Activated CD8-positive, alpha-beta memory T cell treated with anti-CD3 and anti-CD28 coated beads, Interleukin-2, amount 50 U/mL, for 4 hours (primary cell): ENCODE results near the gene TBKBP1.

Source experiments
- DNase-seq: peaks from one replicate; pipeline ENCODE4 v3.0.0-alpha.2; 2020

The TBKBP1 gene

DNA sequence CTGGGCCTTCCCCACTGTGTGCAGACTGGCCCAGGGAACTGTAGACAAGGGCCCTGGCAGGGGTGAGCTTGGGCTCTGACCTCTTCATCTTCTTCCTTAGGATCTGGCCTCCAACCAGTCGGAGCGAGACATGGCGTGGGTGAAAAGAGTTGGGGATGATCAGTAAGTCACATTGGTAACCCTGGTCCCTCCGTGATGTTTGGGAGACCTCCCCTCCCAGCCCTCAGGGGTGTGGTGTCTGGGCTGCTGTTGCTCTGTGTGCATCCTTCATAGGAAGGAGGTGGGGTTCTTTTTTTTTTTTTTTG lies 5.5 kb downstream of the TBKBP1 start:
- DNase-seq: no peak

DNA sequence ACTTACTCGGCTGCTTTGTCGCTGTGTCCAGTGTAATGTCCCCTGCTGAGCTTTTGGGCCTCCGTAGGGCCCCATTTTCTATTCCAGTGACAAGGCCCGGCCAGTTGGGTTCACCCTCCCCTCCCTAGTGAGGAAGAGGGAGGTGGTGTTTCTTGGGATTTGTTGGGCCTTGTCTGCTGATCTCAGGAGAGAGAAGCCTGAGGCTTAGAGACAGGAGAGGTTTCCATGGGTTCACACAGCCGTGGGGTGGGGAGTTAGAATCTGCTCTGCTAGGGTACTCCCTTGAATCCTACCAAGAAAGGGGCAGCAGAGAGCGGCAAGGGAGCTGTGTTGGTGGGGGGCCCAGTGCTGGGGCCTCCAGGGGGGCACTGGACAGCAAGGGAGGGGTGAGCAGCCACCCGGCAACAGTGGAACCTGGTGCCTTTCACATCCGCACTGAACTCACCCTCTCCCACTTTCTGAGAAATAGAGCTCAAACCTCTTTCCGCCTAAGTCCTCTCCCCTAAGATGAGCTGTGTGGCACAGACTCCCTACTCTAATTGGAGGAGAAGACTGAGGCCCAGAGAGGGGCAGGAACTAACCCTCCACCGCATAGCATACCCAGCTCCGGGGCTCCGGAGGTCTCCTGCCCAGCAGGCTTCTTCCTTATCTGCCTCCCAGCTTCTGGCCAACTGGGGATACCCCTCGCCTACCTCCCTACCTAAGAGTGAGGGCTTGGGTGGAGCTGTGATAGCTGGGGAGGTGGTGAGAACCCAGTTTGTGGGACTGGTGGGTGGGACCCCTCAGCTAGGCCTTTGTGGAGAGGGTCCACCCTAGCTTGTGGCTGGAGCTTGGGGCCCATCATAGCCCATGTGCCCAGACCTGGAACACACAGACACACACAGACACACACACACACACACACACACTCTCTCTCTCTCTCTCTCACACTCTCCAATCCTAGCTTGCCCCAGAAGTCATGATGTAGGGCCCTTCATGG lies 6.8 kb downstream of the TBKBP1 start:
- DNase-seq: no peak

DNA sequence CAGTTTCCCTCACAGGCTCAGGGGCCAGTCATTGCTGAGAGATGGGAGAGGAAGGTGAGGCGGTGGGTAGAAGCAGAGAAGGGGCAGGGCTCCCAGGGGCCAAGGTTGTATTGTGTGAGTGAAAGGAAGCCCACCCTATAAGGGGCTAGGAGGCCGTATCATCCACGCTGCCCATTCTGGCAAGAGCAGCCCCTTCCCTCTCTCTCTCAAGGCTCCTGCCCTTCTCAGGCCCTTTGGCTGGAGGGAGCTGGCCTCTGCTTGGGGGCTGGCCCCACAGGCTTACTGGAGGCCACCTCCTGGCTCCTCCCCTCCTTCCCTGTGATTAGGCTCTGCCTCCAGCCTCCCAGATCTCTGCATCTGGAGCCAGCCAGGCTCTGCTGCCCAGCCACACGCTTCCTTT lies 7.6 kb downstream of the TBKBP1 start:
- no peak for DNase-seq

DNA sequence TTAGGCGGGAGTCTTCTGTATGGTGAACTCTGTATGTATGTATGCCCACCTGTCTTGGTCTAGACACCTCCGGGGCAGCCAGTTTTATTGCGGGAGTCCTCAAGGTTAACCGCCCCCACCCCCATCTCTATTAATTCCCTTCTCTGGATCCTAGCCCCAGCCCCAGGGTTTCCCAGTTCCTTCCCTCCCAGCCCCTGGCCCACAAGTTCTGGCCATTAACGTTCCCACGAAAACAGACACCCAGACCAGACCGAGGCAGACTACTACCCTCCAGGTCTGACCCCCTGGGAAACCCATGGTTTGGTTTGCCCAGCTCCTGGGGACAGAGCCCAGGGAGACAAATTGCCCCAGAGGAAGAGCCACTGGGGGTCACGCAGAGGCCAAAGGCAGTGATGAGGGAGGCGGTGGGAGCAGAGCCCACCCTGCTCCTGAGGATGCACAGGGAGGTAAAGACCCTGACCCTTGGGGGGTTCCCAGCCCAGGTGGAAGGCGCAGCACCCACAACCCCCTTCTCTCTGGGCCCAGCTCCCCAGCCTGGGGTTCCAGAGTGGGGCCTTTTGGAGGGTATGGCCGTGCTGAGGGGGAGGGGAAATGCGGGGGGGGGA lies 8.5 kb downstream of the TBKBP1 start:
- DNase-seq: peak; percentile 18

DNA sequence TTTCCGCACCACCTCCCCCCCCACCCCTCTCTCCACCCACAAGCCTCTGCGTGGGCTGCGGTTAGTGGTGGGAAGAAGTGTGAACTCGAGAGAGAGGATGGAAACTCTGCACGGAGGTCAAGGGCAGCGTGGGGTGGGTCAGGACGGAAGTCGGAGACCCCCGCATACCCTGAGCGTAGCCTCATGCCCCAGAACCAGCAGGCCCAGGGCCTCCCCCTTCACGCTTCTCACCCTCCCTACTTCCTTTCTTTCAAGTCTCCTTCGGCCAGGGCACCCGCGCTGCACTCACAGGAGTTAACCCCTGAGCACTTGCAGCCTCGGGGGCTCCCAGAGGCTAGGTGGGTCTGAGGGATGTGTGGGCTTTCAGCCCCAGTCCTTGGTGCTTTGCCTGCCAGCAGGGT lies 9.2 kb downstream of the TBKBP1 start:
- peak; percentile 69 for DNase-seq

DNA sequence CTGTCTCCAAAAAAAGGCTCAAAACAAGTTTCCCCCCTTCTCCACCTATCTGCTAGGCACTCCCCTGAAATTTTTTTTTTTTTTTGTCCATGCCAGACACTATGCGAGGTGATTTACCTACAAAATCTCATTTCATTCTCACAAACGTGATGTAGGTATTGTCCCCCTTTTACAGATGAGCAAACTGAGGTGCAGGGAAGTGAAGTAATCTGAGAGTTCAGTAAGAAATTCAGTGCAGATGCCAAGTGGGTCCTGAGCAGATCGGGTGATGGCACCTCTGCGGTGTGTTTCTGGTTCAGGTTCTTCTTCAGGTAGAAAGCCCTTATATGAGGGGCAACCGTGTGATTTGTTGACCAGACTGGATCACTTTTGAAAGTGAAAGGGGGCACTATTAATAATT lies 9.7 kb downstream of the TBKBP1 start:
- DNase-seq: no peak

DNA sequence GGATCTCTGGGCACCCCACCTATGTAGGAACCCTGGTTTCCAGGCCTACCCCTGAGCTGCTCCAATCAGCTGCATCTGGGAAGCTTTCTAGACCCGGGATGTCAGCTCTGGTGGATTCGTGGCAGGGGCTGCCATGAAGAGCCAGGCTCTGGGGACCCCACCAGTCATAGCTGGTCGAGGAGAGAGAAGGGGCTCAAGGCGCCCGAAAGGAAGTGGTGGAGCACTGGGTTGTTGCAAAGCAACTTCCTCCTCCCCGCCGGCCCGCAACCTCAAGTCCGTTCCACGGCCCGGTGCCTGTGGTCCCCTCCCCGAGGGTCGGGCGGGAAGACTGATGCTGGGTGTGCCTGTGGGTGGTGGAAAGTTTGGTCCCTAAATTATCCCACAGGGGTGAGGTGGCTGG lies 10.2 kb downstream of the TBKBP1 start:
- DNase-seq: no peak

DNA sequence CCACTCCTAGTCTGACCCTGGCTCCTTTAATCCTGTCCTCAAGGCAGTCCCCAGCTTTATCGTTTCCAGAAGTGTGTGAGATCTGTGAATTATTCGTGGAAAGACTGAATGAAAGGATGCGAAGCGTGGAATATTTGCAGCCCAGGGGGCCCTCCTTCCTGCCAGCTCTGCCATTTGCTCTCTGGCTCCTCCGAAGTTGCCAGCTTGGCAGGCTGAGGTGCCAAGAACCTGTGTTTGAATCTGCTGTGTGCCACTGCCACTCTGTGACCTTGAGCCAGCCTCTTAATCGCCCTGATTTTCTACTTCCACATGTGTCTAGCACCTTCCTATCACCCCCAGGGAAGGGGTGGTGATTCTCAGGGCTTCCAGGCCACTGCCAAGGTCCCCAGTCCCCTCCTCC lies 10.8 kb downstream of the TBKBP1 start:
- peak; percentile 14 for DNase-seq

DNA sequence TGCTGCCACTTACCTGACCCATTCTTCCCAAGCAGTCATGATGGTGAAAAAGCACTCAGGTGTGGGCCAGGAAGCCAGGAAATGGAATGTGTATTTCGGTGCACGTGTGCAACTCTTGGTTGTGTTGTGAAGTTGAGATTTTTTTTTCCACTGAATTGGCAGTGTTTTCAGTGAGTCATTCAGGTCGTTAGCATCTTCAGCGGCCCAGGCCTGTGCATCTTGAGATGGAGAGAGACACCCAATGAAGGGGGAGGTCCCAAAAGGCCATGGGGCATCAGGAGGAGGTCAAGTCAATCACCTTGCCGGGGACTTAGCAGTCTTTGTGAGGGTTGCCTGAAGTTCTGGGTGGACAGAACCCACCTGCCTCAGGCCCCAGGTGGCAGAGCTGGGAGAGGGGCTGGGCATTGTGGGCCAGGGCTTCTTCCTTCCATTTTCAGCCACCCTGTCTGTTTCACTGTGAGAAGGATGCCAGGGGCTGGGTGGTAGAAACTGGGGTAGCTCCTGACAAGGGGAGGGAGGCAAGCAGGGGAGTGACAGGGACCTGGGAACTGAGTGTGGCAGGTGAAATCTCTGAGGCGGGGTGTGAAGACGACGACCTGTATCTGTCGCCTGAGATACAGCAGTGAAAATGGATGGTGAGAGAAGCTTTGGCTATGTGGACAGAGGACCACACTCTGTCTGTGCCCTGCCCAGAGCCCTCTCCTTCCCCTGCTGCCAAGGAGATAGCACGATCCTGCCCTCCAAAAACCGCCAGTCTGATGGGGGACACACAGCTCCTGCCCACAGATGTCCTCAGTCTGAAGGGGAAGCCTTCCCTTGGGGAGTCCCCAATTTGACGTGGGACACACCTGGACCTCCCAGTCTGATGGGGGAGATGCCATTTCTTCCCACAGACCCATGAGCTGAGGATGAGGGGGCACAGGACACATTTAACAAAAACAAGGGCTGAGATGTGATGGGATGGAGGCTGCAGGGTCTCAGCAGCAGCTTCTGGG lies 11.9 kb downstream of the TBKBP1 start:
- peak; percentile 57 for DNase-seq

DNA sequence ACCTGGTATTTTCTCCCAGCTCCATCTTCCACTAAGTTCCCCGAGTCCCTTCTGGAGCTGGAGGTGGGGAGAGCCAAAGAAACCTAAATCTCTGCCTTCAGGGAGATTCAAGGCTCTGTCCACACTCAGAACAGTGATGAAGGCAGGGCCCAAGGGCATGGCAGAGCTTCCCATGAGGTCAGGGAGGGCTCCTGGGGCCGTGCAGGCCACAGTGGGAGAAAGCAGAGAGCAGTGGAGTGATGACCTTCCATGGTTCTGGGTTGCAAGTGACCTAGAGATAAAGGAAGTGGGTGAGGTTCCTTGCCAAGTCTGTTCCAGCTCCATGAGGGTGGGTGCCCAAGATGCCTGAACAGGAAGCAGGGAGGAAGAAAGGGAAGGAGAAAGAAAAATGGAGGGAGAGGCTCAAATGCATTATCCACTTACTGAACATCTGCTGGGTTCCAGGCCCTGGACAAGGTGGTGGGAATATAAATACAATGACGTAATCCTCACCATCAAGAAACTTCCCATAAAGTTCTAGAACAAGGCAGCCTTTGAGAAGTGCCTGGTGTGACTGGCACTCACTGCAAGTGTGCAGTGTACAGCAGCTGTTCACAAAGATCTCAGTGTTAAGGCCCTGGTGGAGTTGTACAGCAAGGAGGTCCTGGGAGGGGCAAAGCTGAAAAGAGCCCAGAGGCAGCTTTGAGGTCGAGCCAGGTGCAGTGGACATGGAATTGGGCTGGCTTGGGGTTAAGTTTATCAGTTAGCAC lies 13.3 kb downstream of the TBKBP1 start:
- peak; percentile 14 for DNase-seq

DNA sequence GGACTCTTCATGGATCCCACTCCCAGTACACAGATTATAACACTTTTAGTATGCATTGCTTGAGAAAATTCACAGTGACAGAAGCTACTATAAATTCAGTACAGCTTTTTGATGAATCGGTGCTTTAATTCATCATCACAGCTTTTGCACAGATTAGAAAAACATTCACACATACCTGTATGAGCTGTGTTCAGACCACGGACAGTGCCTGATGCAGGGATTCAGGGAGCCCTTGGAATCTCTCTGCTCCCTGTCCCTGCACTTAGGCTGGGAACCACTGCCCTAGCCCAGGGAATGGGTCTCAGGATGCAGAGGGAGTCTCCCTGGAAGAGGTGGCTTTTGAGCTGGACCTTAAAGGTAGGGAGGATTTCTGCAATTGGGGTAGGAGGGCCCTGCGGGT lies 13.9 kb downstream of the TBKBP1 start:
- no peak for DNase-seq

DNA sequence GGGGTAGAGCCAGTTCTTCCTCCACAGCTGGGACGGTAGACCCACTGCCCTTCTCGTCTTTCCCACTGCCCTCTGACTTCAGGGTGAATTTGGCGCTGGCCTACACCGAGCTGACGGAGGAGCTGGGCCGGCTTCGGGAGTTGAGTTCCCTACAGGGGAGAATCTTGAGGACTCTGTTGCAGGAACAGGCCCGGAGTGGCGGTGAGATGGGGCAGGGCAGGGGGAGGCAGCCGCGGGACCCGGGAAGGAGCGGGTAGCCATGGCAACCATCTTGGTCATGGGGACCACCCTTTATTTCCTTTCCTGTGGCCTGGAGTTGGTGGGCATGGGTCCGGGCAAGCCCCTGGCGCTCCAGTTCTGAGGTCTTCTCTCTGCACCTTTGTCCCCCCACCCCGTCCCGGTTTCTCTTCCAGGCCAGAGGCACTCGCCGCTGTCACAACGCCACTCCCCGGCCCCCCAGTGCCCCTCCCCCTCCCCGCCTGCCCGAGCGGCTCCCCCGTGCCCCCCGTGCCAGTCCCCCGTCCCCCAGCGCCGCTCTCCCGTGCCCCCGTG lies 14.4 kb downstream of the TBKBP1 start:
- peak; percentile 13 for DNase-seq

DNA sequence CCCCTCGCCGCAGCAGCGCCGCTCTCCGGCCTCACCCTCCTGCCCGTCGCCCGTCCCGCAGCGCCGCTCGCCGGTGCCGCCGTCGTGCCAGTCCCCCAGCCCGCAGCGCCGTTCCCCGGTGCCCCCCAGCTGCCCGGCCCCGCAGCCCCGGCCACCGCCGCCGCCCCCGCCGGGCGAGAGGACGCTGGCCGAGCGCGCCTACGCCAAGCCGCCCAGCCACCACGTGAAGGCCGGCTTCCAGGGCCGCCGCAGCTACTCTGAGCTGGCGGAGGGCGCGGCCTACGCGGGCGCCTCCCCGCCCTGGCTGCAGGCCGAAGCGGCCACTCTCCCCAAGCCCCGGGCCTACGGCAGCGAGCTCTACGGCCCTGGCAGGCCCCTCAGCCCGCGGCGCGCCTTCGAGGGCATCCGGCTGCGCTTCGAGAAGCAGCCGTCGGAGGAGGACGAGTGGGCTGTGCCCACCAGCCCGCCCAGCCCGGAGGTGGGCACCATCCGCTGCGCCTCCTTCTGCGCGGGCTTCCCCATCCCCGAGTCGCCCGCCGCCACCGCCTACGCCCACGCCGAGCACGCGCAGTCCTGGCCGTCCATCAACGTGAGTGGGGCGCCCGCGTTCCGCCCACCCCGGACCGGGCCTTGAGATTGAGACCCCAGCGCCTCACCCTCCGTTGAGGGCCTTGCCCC lies 15.0 kb downstream of the TBKBP1 start:
- DNase-seq: no peak

DNA sequence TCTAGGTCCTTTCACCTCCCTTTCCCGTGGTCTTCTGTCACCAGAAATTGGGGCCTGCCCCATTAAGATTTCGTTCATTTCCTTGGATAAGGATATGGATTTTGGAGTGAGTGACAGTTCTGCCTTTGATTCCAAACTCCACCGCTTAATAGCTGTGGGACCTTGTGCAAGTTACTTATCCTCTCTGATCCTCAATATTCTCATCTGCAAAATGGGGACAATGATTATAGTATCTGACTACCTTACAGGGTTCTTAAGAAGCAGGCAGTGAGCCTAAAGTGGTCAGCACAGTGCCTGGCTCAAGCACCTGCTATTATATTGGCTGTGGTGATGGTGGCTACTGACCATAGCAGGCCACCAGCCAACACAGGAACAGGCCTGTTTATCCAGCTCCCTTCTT lies 15.6 kb downstream of the TBKBP1 start:
- DNase-seq: no peak

DNA sequence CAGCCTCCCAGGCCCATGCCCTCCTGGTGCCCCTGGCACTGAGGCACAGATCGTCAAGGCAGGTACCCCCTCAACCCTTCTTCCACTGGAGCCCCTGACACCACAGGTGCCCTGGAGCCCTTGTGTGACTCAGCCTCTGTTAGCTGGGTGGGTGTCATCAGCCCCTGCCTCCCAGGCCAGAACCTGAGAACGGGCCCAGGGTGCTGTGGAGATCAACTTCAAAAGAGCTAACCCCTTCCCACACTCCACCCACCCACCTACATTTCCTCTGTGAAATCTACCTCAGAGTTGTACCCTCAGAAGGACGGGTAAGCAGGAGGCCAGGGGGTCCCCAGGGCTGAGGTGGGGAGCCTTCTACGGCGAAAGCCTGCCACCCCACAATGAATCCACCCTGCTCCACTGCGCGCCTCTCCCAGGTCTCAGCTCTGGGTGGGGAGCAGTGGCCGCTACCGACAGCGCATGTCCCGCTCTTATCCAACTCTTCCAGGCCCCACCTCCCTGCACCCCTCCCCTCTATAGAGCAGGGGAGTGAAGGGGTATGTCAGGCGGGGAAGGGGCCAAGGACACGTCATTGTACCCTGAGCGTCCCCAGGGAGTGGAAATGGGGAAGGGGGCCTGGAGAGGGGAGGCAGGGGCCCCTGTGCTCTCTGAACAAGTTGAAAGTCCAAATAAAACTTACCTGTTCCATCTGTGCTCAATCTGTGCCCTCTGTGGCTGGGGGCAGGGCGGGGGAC lies 17.6 kb downstream of the TBKBP1 start:
- DNase-seq: no peak

DNA sequence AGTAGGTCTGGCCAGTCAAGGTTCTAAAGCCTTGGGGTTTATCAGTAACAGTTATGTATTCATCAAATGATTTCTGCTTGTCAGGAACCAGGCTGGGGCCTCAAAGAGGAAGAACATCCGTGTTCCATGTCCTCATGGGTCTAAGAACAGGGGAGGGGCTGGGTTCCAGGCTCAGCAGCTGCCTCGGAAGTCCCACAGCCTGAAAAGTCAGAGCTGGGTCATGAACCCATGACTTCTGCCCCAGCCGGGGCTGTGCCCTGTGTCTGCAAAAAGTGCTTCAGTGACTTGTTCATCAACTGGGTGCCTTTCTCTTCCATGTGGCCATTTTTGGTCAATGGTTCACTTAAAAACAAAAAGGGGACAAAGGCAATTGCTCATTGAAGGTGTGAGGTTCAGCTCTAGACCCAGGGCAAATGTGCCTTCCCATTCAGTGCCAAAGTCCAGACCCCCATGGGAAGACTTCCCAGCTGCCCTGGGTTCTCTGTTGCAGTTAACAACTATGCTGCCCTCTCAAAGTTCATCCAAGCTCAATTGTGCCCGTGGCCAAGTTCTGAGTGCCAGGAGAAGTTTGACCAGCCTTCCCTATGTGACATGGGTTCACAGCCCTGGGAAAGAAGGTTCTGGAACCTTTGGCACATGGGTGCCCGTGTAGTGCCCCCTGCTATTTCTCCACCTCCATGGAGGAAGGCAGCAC lies 18.5 kb downstream of the TBKBP1 start:
- no peak for DNase-seq

DNA sequence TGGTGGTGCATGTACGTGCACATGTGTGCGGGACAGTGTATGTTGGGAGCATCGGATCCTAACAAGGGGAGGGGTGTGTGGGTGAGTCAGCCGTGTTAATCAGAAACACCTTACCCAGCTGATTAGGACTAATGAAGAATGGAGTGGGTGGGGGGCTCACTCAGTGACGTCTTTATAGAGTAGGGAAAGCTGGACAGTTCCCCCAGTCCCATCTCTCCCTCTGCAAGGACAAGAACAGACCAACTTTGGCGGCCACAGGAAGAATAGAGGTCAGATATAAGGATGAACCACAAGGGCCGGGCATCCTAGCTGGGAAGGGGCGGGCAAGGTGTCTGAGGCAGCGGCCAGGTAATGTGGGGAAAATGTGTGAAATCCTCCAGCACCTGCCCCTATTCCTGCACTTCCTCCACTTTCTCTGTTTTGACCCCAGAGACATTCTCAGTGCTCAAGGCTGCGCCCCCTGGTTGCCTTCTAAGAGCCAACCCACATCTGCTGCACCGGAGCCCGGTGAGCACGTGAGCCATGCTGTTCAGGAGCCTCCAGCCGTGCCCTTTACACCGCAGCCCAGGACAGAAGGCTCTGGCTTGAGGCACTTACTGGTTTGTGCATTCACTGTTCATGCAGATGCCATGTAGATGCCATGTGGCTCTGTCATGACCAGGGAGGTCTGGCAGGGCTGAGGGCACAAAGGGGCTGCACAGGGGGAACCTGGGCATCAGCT lies 20.2 kb downstream of the TBKBP1 start:
- no peak for DNase-seq

DNA sequence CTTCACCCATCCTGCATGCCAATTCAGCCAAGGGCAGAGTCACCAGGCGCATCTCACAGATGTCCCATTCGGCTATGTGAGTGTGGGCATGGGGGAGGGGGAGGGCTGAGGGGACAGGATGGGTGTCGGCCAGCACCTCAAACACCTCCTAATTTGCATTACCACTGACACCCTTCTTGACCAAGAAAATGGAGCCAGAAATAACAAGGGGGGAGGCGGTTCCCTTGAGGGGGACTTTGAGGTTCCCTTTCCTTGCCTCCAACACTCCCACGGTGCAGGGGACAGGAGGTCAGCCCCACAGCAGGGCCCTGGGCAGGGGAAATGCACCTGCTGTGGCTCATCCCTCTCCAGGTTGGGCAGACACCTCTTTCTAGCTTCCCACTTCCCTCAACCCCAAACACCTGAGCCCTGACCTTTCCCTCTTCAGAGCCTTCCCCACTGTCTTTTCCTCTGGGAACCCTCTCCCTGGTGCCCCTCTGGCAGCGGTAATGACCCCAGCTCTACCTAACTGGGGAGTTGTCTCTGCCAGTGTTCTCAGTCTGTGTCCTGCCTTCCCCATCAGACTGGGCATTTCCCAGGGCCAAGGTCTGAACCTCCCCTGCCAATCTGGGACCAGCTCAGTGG lies 20.9 kb downstream of the TBKBP1 start:
- DNase-seq: no peak

DNA sequence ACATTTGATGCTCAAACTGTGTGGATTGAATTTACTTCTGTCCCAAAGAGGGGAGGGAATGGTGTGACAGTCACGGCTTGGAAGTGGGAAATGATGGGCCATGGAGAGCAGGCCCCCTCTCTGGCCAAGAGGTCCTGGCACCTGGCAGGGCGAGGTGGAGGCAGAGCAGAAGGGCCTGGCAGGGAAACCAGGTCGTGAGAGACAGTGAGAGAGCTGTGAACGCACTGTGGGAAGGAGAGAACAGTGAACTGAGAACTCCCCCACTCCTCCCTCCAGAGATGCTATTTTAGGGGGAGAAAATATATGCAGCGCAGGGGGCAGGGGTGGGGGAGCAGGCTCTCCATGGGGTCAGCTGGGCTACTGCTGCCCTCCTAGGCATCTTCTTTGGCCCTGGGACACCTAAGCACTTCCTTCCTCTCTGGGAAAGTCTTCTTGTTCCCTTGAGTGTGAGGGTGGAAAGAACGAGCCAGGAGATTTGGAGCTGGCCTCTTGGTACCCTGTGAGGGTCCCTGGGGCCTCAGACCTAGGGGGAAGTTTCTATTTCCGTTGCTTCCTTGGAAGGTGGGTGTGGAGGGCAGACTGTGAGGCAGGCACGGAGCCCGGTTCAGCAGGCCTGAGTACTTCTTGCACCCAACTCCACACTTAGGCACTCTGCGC lies 21.8 kb downstream of the TBKBP1 start:
- DNase-seq: no peak
